ENCODE measurements around the gene F2RL3.
A peak's percentile ranks its signal among the peaks of the same experiment; 100 is the strongest.

The F2RL3 gene

GRCh38 chr19:16880884-16881554 lies 7.8 kb upstream of the F2RL3 start:
- DNase-seq (ENCODE audit: low read depth) = no peak
- TF ChIP-seq, protein P1, sequence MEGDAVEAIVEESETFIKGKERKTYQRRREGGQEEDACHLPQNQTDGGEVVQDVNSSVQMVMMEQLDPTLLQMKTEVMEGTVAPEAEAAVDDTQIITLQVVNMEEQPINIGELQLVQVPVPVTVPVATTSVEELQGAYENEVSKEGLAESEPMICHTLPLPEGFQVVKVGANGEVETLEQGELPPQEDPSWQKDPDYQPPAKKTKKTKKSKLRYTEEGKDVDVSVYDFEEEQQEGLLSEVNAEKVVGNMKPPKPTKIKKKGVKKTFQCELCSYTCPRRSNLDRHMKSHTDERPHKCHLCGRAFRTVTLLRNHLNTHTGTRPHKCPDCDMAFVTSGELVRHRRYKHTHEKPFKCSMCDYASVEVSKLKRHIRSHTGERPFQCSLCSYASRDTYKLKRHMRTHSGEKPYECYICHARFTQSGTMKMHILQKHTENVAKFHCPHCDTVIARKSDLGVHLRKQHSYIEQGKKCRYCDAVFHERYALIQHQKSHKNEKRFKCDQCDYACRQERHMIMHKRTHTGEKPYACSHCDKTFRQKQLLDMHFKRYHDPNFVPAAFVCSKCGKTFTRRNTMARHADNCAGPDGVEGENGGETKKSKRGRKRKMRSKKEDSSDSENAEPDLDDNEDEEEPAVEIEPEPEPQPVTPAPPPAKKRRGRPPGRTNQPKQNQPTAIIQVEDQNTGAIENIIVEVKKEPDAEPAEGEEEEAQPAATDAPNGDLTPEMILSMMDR (IDR thresholded peaks at IDR 0.05; ENCODE audit: low read length, missing control alignments) = no peak
- no peak overlapping the region for H3K4me3 ChIP-seq (replicated peaks; ENCODE audit: low read depth, low read length)

GRCh38 chr19:16882146-16882545 lies 6.7 kb upstream of the F2RL3 start:
- H3K4me3 ChIP-seq (replicated peaks; ENCODE audit: low read depth, low read length) = no peak overlapping the region
- no peak for DNase-seq (ENCODE audit: low read depth)
- TF ChIP-seq, protein P1 (IDR thresholded peaks at IDR 0.05; ENCODE audit: low read length, missing control alignments) = no peak

DNA sequence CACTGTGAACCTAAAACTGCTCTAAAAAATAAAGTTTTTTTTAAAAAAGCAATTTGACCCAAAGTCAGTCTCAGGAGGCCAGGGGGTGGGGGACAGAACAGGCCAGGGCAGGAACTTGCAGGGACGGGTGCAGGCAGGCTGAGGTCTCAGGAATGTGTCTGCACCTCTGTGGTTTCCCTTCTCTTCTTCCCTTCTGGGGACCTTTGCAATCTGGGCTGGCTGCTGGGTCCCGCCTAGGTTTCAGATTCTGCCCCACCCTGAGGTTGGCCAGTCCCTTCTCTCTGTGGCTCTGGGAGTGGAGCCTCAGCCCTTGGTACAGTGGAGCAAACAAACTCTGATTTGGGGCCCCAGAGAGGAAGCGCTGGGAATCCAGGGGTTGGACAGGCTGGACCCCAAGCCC lies 5.3 kb upstream of the F2RL3 start:
- H3K4me3 ChIP-seq (replicated peaks; ENCODE audit: low read depth, low read length) = no peak overlapping the region
- no peak for DNase-seq (ENCODE audit: low read depth)

DNA sequence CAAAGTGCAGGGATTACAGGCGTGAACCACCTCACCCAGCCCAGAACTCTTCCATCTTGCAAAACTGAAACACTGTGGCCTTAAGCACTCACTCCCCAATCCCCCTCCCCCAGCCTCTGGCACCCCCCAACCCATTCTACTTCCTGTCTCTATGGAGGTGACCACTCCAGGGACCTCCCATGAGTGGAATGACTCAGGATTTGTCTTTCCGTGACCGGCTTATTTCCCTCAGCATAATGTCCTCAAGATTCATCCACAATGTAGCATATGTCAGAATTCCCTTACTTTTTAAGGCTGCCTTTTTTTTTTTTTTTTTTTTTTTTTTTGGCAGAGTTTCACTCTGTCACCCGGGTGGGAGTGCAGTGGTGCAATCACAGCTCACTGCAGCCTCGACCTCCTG lies 3.6 kb upstream of the F2RL3 start:
- TF ChIP-seq, protein P1 (IDR thresholded peaks at IDR 0.05; ENCODE audit: low read length, missing control alignments) = no peak
- DNase-seq (ENCODE audit: low read depth) = peak; percentile 58

More for the DNA sequence above, 5.3 kb upstream of the F2RL3 start:
- TF ChIP-seq, protein P1 (IDR thresholded peaks at IDR 0.05; ENCODE audit: low read length, missing control alignments) = no peak

DNA sequence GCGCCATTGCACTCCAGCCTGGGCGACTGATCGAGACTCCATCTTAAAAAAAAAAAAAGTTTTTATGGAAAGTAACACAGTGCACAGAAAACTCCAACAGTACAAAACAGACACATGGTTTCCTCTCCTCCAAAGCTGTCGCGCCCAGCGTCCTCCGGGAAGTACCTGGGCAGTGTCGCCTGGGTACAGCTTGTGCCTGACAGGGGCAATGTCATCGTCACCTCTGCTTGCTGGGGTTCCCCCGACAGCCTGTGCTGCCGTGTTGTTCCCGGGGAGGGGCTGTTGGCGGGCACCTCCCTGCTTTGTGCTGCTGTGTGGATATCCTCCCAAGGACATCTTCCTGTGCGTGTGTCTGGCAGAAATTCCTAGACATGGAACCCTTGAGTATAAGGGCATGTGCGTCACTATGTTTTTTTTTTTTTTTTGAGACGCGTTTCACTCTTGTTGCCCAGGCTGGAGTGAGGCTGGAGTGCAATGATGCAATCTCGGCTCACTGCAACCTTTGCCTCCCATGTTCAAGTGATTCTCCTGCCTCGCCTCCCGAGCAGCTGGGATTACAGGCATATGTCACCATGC lies 2.4 kb upstream of the F2RL3 start:
- peak; percentile 96 for DNase-seq (ENCODE audit: low read depth)
- H3K4me3 ChIP-seq (replicated peaks; ENCODE audit: low read depth, low read length) = no peak overlapping the region
- TF ChIP-seq, protein P1 (IDR thresholded peaks at IDR 0.05; ENCODE audit: low read length, missing control alignments) = no peak

More for the DNA sequence above, 3.6 kb upstream of the F2RL3 start:
- H3K4me3 ChIP-seq (replicated peaks; ENCODE audit: low read depth, low read length) = no peak overlapping the region

DNA sequence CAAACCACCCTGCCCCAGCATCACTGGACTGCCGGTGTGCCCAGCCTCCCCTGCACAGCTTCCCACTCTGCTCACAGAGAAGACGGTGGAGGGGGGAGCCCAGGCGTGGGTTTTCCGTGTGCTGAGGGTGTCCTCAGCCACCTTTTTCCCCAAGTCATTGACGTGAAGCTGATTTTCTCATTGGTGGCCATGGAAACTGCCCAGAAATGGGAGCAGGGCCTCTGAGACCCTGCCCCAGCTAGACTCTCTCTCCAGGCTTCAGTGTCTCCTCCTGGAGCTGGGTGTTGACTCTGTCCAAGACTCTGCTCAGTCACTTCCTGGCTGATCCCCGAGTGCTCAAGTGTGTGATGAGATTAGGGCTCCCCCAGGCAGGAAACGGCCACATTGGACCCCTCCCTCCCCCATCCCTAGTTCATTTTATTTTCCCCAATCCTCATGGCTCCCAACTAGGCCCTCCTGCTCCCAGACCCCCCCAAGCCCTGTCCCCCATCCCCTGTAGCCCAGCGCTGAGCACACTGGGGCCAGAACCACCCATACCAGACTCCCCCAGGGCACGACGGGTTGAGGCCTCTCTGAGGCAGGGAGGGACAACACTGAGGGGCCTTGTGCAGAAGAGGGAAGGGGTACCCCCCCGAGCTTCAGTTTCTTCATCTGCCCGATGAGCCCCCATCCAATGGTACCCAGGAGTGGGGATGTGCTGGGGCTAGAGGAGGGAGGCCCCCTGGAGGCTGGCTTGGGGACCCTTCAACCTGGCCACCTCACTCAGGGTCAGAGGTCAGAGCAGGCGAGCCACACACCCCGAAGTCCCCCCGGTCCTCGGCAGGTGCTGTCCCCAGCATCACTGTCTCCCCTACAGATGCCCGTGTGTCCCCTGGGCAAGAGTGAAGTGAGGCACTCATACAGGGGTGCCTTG lies 1.2 kb upstream of the F2RL3 start:
- TF ChIP-seq, protein P1 (IDR thresholded peaks at IDR 0.05; ENCODE audit: low read length, missing control alignments) = no peak
- H3K4me3 ChIP-seq (replicated peaks; ENCODE audit: low read depth, low read length) = no peak overlapping the region
- DNase-seq (ENCODE audit: low read depth) = peak; percentile 30

Data from fibroblast of pulmonary artery (primary cell).